NAMALWA (cell line): ENCODE measurements around the gene TSC1.
A peak's percentile ranks its signal among the peaks of the same experiment; 100 is the strongest.

Experiments used
- DNase-seq: peaks from one replicate; pipeline ENCODE4 v3.0.0-alpha.2; 2015; ENCODE audit warnings: low spot score

TSC1 gene

GRCh38 chr9:132937463-132937901 lies 6.9 kb downstream of the TSC1 start:
- no peak for DNase-seq

- no peak for DNase-seq
These were observed 9.4 kb downstream of the TSC1 start for GRCh38 chr9:132935026-132935425.

GRCh38 chr9:132931178-132931735 lies 13.2 kb downstream of the TSC1 start:
- DNase-seq: no peak

GRCh38 chr9:132927704-132928103 lies 16.7 kb downstream of the TSC1 start:
- no peak for DNase-seq

DNA sequence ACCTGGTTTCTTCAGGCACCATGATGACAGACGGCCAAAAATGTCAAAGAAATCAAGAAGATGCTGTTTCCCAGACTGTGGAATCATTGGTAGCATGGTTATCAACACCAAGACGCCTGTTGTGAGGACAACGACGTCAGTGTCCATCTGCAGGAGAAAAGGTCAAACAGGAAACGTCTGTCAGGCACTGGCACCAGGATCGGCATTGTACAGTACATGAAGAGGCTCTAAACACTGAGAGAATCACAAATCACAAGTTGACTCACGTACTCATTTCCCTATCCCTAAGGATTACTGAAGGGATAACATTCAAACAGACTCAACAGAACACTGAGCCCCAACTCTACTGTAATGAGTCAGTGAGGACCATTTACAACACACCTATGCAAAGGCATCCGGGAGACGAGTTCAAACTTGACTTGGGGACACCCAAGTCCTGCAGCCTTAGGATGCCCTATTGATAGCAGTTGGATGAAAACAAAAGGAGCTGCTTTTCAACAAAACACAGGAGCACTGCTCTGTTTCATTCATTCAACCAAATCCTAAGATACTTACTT lies 21.0 kb downstream of the TSC1 start:
- no peak for DNase-seq

- no peak for DNase-seq
These were observed 24.7 kb downstream of the TSC1 start for GRCh38 chr9:132919614-132920268.

- no peak for DNase-seq
These were observed 29.5 kb downstream of the TSC1 start for GRCh38 chr9:132914924-132915323.

DNA sequence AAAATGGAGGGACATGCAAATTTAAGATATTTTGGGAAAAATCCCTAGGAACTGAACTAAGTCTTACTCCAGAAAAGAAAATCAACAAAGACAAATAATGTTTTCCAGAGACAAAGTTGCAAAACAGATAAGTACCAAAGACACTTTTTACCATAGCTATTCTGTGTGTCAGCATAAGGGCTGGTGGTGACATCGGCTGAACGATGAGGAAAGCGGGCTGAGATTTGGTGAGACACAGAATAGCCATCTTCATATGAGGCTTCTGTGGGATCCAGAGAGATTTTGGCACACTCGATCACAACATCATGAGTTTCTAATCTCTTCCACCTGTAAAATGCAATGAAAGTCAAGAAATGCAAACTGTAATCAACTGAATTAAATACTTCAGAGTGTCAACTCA lies 32.3 kb downstream of the TSC1 start:
- no peak for DNase-seq

- no peak for DNase-seq
These were observed 34.0 kb downstream of the TSC1 start for GRCh38 chr9:132910376-132910775.

DNA sequence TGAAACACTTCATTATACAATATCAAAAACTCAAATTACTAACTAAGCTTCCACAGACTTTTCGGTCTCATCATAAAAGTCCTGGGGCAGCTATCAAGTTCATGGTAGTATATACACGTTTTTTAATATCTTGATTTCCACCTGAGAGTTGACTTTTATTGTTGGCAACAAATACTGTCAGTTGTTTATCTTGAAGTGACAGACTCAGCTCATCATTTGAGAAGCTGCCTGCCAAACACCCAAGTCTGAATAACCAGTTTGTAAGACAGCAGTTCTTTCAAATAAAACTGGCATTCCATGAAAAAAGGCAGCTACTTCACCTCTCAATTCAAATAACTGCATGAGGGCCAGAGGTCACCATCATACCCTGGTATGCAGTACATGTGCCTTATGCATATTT lies 35.1 kb downstream of the TSC1 start:
- DNase-seq: no peak

DNA sequence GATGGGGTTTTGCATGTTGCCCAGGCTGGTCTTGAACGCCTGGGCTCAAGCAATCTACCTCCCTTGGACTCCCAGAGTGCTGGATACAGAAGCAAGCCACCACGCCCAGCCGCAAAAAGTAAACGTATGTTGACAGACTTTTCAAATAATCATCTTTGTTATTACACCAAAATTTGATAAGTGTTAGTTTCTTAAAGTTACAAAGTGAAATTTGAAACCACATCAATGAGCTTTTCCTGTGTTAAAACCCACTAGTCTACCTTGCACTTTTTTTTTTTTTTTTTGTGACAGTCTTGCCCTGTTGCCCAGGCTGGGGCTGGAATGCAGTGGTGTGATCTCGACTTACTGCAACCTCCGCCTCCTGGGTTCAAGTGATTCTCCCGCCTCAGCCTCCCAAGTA lies 35.8 kb downstream of the TSC1 start:
- no peak for DNase-seq

DNA sequence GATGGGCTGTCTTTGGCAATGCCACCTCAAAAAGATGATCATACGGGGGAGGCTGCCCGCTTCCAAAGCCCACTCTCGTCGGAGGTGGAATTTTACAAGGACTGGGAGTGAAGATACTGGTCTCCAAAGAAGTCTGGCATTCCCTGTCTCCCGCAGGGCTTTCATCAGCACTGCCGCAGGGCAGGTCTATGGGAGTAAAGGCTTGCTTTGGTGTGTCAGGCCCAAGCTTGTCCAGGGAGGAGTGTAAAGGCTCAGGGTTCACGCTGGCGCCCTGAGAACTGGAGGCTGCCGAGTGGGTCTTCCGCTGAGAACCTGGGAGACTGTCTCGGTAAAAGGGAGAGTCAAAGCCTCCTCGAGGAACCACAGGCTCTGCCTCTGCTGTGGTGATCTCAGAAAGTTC lies 38.7 kb downstream of the TSC1 start:
- no peak for DNase-seq

DNA sequence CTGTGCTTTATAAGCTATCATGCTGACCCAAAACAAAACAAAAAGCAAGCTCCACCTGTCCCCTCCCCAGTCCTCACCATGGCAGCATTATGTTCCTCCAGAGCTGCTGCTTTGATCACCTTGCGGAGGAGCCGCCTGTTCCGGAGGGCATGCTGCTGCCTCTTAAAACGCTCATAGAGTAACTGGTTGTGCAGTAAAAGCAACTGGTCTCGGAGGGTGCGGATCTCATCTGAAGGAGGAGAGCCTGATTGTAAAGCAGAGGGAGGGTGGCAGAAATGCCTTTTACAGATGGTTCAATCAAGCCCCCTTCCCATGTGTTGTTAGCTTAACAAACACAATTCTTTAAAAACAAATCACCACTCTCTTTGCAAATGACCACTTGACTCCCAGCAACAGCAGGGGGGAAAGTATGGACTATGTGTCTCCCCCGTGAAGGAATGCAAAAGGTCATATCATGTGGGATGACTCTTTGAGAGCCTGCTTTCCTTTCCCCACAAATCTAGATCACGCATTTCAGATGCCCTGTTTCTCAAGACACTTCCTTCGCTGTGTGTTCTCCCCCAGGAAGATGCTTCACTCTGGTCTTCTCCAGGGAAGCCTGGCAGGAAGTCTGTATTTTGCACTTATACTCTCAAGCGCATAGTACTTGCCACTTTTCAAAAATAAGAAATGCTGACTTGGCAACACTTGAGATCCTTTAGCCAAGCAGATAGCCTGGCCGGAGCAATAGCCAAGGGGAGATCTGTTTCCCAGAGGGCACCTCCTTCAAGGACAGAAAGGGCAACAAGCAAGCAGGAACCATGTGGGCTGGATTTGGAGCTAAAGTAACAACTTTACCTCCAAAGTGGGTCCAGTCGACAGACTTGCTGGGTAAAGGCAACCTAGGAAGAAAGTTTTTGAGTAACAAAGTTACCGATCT lies 40.6 kb downstream of the TSC1 start:
- DNase-seq: no peak

GRCh38 chr9:132901858-132902831 lies 42.3 kb downstream of the TSC1 start:
- DNase-seq: peak; percentile 93

DNA sequence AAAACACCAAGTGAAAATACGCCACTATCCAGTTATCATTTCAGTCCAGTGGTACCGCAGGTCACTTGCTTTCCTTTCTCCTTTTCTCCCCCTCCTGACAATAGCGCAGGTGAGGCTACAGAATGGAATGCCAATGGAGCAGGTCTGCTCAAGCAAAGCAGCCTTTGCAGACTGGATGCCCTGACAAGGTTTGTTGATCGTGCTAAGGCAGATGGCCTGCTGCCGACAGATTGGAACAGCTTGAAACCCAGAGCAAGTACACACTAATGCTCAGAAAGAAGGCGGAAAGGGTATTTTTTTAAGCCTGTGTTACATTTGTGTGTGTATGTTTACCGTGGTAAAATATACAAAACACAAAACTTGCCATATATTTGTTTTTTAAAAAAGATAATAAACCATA lies 46.4 kb downstream of the TSC1 start:
- no peak for DNase-seq

DNA sequence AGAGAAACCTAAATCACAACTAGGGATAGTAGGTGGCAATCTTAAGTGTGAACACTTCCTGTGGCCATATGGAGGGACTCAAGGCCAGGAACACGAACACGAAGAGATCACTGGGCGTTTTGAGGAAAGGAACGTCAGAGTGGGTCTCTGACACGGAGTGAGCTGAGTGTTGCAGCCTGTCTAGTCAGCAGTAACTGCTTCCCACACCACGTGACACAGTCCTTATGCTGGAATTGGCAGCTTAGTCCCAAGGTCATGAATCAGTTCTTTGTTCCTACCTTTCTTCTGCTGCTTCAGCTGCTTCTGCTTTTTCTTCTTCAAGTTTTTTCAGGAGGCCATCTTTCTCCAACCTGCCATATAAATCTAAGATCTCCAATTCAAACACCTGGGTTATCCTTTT lies 47.5 kb downstream of the TSC1 start:
- DNase-seq: no peak

DNA sequence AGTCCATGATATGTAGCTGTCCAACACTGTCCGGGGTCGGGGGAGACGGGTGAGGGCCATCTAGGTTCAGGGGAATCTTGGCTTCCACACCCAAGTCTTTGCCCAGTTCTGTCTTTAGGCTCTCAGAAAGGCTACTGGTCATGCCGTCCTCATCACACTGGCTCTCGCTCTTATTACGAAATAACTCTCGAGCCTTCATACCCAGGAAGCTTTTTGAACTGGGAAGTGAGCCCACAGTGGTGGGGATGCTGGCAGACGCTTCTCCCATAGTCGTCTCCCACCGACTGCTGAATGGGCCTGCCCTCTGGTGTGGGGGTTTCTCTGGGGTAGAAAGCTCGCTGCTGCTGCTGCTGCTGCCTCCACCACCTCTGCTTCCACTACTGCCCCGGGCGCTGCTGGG lies 48.2 kb downstream of the TSC1 start:
- DNase-seq: no peak

DNA sequence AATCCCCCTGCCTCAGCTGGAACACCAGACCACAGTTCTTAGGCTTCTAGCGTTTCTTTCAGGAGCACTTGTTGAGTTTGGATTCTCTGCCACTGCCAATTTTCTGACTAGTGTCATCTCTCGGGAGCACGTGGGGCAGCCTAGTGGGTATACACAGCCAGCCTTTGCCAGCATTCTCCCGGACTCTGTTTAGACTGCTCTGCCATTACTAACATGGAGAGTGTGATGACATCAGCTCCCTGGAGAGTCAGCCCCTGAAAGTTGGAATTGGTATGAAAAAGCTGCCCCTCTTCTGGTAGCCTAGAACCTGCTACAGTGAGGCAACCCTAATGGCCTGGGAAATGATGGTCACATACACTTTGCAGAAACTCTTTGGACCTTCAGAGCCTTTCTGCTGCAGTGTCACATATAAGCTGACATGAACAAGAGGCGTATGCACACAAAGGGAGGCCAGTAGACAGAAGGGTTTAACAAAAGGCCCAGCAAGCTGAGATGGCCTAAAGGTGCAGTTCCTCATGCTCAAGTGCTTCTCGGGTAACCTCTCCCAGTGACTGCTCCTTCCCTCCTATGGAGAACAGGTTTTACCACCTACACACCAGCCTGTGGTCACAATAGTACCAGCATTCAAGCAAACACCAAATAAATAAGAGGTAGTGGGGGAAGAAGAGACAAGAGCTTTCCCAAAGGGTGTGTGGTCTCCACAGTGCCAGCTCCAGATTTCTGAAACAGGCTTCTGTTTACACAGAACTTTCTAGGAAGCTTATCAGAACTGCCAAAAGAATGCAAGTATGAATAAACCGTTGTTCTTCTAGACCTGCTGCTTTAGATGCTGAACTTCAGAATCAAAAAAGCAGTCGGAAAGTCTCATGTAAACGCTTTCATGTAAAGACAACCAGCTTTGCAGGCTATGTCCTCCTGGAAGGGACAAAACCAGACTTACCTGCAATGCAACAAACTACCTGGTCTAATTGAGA lies 49.3 kb downstream of the TSC1 start:
- no peak for DNase-seq

GRCh38 chr9:132894346-132894745 lies 50.1 kb downstream of the TSC1 start:
- no peak for DNase-seq

- no peak for DNase-seq
These were observed 52.0 kb downstream of the TSC1 start for GRCh38 chr9:132892400-132892799.
